GM12801 (cell line): ENCODE results near the gene CD14.

Experiments used
- TF ChIP-seq, protein P1 (sequence below): IDR thresholded peaks from one replicate; pipeline ENCODE4 v1.5.1; 2011; ENCODE audit warnings: control low read depth; ENCODE audit not compliant: insufficient read length; ENCODE audit errors: extremely low read depth

CD14 gene

DNA sequence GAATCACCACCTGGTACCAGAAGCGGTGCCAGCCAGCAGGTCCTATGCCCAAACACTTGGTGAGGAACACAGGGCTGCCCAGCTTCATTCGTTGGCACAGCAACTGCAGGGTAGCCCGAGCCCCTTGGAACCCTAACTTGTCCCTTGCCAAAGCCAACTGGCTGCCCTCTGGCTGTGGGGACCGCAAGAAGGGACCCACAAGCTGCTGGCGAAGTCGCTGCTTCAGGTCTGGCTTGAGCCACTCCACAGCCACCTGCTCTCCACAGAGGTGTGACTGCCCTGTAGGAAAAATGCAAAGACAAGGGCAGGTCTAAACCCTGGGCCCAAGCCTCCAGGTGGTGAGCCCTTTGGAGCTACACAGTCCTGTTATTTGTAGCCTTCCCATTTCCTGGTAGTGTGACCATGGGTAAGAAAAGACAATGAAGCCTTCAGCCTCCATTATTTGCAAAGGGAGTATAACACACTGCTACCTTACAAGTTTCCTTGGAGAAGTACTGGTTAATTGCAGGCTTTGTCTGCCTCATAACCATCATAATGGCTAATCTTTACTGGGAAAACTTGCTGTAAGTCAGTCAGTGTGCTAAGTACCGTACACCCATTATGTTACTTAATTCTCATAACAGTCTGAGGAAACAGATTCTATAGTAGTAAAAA lies 38.6 kb upstream of the CD14 start:
- TF ChIP-seq, protein P1, sequence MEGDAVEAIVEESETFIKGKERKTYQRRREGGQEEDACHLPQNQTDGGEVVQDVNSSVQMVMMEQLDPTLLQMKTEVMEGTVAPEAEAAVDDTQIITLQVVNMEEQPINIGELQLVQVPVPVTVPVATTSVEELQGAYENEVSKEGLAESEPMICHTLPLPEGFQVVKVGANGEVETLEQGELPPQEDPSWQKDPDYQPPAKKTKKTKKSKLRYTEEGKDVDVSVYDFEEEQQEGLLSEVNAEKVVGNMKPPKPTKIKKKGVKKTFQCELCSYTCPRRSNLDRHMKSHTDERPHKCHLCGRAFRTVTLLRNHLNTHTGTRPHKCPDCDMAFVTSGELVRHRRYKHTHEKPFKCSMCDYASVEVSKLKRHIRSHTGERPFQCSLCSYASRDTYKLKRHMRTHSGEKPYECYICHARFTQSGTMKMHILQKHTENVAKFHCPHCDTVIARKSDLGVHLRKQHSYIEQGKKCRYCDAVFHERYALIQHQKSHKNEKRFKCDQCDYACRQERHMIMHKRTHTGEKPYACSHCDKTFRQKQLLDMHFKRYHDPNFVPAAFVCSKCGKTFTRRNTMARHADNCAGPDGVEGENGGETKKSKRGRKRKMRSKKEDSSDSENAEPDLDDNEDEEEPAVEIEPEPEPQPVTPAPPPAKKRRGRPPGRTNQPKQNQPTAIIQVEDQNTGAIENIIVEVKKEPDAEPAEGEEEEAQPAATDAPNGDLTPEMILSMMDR = no peak

DNA sequence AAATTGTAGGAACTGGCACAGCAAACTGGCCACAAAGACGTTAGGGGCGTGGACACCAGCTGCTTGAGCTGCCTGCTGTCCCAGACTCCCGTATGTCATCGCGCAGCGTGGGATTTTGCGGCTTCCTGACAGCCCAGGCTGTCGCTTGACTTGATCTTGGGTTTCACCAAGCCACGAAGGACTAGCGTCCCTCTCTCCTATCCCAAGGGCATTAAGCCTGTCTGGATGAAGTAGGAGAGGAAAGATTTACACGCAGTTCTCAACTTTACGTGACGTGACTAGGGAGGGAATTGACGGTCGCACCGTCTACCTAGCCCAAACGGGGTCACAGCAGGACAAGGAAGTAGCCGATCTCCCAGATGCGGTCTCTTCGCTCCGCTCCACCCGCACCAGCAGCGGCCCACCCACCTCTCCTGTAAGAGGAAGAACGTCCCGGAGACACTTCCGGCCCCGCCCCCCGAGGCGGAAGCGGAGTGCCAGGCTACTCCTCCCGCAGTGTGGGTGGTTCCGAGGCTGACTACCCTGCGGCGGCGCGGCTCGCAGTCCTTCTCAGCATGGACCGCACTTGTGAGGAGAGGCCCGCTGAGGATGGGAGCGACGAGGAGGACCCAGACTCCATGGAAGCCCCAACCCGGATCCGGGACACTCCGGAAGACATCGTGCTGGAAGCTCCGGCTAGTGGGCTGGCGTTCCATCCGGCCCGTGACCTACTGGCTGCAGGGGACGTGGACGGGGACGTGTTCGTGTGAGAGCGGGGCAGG lies 31.6 kb upstream of the CD14 start, which contains the start of gene WDR55:
TSS of gene WDR55 (plus strand) at position 546 of the 761 bp plus-strand sequence. CDS start at position 555, 9 bp downstream.
- TF ChIP-seq, protein P1 = no peak

DNA sequence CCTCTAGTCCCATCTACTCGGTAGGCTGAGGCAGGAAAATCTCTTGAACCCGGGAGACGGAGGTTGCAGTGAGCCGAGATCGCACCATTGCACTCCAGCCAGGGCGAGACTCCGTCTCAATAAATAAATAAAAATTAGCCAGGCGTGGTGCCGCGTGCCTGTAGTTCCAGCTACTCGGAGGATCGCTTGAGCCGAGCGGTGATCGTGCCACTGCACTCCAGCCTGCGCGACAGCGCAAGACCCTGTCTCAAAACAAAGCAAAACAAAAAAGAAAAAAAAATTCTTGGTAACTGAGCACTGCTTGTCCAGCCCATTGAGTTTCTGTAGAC lies 31.0 kb upstream of the CD14 start:
- TF ChIP-seq, protein P1 = no peak

DNA sequence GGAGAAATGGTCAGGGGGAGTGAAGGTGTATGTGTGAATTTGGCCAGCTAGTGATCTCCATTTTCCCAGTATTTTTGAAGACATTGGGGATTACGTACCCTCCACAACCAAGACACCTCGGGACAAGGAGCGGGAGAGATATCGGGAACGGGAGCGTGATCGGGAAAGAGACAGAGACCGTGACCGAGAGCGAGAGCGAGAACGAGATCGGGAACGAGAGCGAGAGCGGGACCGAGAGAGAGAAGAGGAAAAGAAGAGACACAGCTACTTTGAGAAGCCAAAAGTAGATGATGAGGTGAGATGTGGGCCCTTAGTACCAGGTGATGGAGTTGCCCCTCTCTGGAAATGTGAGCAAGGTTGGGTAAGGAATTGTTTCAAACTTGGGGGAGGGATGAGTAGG lies 25.9 kb upstream of the CD14 start:
- TF ChIP-seq, protein P1 = no peak

DNA sequence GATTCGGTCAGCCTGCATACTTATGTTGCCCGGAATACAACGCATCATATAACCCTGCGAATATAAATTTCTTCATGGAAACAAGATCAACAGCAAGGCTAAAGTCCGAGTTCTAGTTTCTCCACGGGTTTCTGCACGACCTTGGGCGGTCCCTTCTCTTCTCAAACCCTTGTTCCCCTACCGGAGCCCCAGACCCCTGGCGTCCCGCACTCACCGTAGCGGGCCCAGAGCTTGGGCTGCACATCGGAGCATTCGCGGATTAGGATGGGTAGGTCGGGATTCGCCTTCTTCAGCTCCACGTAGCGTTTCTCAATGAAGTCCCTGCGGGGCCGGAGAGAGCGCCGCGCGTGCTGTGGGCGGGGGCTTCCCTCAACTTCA lies 14.1 kb upstream of the CD14 start:
- TF ChIP-seq, protein P1 = no peak

DNA sequence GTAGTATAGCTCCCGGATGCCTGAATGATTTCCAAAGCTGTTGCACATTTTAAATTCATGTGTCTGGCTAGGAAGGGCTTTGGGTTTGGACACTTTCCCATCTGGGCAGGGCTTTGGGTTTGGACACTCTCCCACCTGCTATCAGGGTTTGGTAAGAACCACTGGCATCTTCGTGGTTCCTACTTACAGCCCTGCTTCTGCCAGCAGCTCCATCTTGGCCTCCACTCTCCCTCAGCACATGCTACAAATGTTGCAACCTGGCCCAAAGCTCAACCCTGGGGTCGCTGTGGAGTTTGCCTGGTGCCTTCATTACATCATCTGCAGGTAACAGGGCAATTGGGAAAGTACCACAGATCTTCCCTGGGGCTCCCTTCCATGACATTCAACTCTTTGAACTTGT lies 9.7 kb upstream of the CD14 start:
- TF ChIP-seq, protein P1 = no peak

DNA sequence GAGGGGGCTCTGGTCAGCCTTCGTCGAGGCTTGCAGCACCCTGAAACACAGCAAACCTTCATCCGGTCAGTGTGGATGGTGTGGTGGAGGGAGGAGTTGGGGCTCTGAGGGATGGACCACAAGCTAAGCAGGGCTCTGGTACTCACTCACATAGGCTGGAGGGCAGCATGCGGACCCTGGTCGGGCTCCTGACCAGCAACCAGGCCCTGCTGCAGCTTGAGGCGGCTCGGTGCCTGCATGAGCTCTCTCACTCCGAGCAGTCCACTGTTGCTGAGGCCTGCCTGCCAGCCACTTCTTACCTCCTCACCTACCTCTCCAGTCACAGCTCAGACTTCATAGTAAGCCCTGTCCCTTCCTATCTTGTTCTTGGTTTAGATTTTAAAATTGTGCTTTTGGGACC lies 8.7 kb upstream of the CD14 start:
- TF ChIP-seq, protein P1 = no peak
